GM21529 (cell line): ENCODE results near the gene YIPF3.
A peak's percentile ranks its signal among the peaks of the same experiment; 100 is the strongest.
"Not testable (repeated sequence)": the region's sequence is repeated elsewhere in the genome, so short reads cannot be mapped to it uniquely, and the experiment has no call there.

ENCODE experiments used
- ATAC-seq: cut with Tn5 transposase; IDR thresholded peaks from one replicate; pipeline ENCODE4 v1.9.1; 2021; ENCODE audit not compliant: unreplicated experiment

YIPF3 gene

DNA sequence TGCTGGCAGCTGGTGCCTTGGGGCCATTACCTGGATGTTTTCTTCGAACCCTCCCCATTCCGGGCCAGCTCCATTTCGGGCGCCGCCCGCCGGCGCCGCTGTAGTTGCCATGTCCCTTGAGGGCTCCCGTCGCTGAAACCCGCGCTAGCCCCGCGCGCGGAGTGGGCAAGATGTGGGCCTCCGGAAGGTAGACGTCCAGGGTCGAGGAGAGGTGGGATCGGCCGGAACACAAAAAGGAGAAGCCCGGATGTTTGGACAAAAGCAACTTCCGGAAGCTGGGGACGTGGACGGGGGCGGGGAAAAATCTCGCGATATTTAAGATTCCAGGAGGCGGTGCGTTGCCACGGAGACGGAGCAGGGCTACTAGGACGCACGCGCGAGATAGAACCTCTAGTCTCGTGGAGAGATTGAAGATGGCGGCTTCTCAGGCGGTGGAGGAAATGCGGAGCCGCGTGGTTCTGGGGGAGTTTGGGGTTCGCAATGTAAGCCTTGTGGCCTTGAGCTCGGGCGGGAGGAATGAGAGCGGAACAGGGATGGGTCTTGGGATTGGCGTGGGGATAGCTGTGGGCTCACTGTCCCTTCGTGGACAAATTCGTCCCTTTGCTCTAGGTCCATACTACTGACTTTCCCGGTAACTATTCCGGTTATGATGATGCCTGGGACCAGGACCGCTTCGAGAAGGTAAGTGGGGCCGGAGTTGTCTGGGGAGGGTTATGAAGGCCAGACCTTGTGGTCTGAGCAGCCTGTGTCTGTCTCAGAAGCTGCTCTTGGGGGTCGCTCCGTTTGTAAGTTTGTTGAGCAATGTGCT lies at the start of gene YIPF3, which contains the start of gene POLR1C:
TSS of gene YIPF3 (minus strand) at position 230 of the 808 bp plus-strand sequence. CDS start at position 111, 119 bp downstream.
TSS of gene POLR1C (plus strand) at position 393 of the 808 bp plus-strand sequence. CDS start at position 414, 21 bp downstream.
- ATAC-seq, result peak; percentile 84

DNA sequence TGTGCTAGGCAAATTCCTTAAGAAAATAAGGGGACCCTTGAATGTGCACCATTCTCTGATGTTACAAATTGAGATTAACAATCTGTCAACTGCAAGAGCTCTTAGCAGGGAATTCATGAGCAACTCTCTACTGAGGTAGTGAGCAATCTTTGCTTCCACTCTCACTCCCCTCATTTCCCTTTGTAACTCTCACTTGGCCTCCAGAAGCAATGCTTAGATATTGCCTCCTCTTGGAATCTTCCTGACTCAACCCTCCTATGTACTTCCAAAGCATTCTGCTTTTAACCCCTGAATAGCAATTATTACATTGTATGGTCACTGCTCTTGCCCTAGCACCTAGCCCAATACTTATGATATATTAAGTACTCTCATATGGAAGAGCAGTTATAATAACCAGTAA lies 42.6 kb upstream of the YIPF3 start:
- no peak for ATAC-seq

DNA sequence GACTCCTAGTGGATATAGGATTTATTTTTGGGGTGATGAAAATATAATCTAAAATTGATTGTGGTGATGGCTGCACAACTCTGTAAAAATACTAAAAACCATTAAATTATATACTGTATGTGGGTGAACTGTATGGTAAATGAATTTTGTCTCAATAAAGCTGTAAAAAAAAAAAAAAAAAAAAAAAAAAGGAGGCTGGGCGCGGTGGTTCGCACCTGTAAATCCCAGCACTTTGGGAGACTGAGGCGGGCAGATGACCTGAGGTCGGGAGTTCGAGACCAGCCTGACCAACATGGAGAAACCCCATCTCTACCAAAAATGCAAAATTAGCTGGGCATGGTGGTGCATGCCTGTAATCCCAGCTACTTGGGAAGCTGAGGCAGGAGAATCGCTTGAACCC lies 40.9 kb upstream of the YIPF3 start:
- ATAC-seq, result not testable (repeated sequence)

- ATAC-seq, result no peak
These were observed 30.5 kb upstream of the YIPF3 start for GRCh38 chr6:43547222-43547621.

DNA sequence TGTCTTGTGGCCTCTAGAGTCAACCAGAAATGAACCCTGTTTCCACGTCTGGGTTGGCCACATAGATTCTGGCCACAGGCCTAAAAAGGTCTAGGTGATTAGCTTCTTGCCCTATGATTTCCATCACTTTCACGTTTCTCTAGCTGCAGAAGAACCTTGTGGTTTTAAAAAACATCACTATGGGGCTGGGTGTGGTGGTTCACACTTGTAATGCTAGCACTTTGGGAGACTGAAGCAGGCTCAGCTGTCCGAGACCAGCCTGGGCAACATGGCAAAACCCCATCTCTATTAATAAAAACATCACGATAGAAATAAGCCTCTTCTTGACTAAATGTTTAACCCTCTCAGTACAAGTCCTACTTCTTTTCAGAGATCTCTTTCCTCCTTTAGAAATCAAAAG lies 27.7 kb upstream of the YIPF3 start:
- no peak for ATAC-seq

DNA sequence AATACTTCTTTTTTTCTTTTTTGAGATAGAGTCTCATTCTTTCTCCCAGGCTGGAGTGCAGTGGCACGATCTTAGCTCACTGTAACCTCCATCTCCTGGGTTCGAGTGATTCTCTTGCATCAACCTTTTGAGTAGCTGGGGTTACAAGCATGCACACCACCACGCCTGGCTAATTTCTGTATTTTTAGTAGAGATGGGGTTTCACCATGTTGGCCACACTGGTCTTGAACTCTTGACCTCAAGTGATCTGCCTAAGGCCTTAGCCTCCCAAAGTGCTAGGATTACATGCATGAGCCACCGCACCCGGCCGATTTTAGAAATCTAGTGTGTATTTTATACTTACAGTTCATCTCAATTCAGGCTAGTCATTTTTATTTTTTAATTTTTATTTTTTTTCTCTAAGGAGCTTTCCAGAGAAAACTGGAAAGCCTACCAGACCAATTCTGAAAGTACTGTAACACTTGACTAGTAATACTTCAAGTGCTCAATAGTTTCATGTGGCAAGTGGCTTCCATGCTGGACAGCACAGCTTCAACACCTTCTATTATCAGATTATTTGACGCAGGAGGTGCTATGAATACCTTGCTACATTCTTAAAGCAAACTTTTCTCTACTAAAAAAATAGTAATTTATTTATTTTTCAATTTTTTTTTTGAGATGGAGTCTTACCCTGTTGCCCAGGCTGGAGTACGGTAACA lies 25.2 kb upstream of the YIPF3 start:
- no peak for ATAC-seq

DNA sequence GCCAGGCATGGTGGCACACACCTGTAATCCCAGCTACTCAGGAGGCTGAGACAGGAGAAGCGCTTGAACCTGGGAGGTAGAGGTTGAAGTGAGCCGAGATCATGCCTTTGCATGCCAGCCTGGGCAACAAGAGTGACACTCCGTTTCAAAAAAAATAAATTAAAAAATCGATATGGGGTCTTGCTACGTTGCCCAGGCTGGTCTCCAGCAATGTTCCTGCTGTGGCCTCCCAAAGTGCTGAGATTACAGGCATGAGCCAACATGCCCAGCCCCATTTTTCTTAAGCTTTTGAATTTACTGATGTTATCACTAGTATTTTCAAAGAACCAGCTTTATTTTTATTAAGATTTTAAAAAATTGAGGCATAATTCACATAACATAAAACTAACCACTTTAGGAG lies 23.8 kb upstream of the YIPF3 start:
- no peak for ATAC-seq

DNA sequence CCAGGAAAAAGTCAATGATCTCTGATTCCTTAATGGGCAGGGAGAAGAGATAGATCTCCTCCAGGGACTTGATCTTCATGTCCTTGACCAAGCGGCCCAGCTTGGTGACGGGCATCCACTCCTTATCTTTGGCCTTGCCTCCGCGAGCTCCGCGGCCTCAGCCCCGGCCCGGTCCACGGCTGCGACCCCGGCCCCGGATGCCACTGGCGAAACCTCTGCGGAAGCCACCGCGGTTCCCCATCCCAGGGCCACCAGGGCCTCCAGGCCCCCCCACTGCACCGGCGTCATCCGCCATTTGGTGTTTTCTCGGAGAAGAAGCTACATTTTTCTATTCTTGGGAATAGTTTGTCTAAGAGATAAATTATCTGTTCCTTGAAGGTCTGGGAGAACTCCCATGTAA lies 22.7 kb upstream of the YIPF3 start:
- not testable (repeated sequence) for ATAC-seq

GRCh38 chr6:43538986-43539385 lies 22.3 kb upstream of the YIPF3 start:
- not testable (repeated sequence) for ATAC-seq

DNA sequence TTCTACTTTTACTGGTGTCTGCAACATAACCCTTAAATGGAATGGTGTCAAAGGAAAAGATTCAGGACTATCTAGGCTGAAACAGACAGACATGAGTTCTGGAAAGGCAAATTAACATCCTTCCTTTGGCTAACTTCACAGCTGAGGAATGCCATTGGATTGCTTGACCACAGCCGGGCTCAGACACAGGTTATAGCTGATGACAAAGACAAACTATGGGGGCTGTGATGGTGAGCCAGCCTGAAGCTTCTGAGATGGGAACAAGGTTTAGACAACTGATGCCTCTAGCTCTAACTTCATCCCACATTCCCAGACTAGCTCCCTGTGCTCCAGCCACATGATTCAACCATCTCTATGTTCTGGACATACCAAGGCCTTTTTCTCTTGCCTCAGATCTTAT lies 15.5 kb upstream of the YIPF3 start:
- ATAC-seq, result no peak

- no peak for ATAC-seq
These were observed 7.8 kb upstream of the YIPF3 start for GRCh38 chr6:43524483-43524961.

GRCh38 chr6:43523284-43523683 lies 6.6 kb upstream of the YIPF3 start:
- no peak for ATAC-seq

DNA sequence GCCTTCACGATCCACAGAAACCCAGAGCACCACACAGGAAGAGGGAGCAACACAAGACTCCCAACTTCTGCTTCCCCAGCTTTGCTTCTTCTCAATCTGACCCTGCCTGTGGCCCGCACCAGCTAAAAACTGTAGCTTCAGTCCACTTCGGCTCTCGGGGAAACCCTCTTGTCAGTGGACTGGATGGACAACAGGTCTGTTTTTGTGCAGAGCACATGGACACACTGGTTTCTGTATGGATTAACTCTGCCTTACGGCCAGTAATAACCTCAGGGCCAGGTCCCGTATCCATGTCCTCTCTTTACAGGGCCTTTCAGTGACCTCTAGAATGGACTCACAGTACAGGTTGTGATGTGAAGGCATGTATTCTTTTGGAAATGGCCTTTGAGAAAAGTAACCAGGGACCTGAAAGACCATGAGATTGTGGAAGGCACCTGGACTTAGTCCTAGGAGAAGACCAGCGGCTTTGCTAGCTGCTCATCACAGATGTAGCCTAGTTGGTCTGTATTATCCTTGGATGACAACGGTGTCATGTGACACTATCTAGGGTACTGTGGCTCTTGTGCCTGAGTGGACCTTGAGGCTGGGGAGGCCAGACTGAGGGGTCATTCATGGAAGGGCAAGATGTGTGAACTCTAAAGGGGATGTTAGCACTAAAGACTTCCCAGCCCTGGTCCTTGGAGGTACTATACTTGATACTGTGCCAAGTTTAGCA lies 6.0 kb upstream of the YIPF3 start:
- no peak for ATAC-seq

DNA sequence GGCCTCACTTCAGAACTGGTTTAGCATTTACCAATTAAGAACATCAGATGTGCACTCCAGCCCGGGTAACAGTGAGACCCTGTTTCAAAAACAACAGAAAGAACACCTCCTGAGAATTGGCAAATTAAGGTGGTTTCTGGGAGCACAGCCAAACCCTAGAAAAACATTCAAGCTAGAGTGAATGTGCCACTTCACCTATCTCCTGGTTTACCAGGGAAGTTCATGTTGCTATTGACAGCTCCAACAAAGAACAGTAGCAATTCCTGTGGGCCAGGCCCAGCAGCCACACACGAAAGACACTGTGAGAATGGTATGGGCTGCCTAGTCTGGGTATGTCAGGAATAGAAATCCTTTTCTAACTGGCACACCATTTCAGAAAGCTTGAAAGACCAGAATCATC lies 5.1 kb upstream of the YIPF3 start:
- ATAC-seq, result no peak

DNA sequence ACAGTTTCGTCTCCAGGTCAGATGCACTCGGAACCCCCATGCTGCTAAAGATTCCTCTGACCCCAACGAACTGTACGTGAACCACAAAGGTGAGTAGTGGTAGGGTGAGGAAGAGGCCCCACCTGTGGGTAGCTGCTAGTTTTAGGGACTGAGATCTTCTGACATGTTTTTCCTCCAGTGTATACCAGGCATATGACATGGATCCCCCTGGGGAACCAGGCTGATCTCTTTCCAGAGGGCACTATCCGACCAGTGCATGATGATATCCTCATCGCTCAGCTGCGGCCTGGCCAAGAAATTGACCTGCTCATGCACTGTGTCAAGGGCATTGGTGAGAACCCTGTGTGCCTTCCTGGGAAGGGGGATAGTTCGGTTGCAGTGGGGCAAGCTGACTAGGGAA lies 3.4 kb upstream of the YIPF3 start:
- no peak for ATAC-seq

DNA sequence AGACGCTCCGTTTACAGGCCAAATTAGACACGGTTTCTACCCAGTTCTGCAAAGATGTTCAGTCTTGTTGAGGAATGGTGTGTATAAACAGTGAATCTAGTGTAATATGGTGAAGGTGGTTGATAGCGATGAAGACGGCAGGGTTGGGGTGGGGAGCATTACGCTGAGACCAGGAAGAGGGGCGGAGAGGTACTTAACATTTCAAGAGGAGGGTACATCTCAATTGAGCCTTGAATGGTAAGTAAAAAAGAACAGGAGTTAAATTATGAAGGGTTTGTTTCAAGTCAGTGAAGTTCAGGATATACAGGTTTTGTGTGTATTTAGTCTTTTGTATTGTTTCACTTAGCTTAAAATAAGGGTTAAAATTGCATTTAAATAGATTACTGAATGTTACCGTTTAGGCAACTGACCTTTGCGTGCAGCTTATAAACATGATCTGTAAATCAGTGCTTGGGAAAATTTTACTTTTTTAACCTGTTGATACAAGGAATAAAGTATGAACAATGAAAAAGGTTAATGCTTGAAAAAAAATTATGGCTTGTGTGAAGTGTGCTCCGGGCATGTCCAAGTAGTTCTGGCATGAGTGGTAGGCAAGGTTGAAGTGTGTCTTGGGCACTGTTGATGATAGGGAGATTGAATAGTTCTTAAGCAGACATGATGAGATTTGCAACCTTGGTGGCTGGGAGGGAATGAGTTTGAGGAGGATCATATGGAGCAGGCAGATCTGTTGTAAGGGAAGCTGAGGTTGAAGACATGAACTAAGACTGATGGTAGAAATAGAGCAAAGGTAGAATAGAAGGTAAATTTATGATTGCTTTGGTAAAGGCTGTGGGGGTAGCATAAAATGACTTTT lies 1.0 kb upstream of the YIPF3 start:
- no peak for ATAC-seq

DNA sequence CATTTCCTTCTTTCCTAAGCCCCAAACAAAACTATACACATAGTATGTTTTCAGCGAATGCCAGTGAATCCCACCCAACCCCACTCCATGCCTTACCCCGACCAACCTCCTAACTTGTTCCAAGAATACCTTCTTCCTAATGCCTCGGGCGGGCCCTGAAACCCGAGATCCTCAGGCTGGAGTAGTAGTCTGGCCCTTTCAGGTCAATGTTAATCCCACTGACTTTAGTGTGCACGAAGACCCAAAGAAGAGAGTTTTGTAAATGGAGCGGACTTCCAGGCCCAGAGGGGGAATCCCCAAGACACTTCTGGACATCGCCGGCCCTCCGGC lies 394 bp downstream of the YIPF3 start:
- ATAC-seq, result peak; percentile 4

- ATAC-seq, result no peak
These were observed 918 bp downstream of the YIPF3 start for GRCh38 chr6:43515808-43516207.

GRCh38 chr6:43511824-43512415 lies 4.8 kb downstream of the YIPF3 start:
- ATAC-seq, result no peak

DNA sequence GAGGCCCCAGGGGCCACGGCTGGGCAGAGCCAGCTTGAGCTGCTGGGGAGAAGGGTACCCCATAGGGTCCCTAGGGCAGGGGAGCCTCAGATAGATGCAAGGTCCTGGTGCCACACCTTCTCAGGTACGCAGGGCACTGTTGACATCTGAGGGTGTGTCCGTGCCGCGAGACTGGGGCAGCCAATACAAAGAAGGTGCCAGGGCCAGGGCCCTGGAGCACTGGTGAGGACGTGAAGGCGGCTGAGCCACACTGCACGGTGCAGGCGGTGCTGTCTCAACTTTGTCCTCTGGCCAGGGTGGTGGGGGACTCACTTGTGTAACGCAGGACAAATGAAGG lies 5.9 kb downstream of the YIPF3 start:
- ATAC-seq, result no peak
